MM.1S (cell line): ENCODE measurements around the gene MAP3K19.
A peak's percentile ranks its signal among the peaks of the same experiment; 100 is the strongest.

ENCODE experiments used
- DNase-seq: peaks from one replicate; pipeline ENCODE4 v3.0.0-alpha.2; 2015
- H2AFZ ChIP-seq: fragments of 300-600 bp; sonication (generic); 2 replicates; pipeline ENCODE4 v1.6.0; 2016; ENCODE audit warnings: antibody characterized with exemption, low read length
- H3F3A ChIP-seq: fragments of 300-600 bp; sonication (generic); 2 replicates; pipeline ENCODE4 v1.6.1; 2016; ENCODE audit warnings: mild to moderate bottlenecking, antibody characterized with exemption, low read length, moderate library complexity, mixed read lengths; ENCODE audit not compliant: insufficient read depth
- H3K27ac ChIP-seq: fragments of 300-600 bp; sonication (generic); 2 replicates; pipeline ENCODE4 v1.5.1; 2016; ENCODE audit warnings: mild to moderate bottlenecking, low read length
- H3K27me3 ChIP-seq: fragments of 300-600 bp; sonication (generic); replicated peaks from 2 replicates; pipeline ENCODE4 v1.6.0; 2016; ENCODE audit warnings: low read length; ENCODE audit not compliant: insufficient read depth
- H3K36me3 ChIP-seq: fragments of 300-600 bp; sonication (generic); replicated peaks from 2 replicates; pipeline ENCODE4 v1.6.1; 2016; ENCODE audit warnings: mild to moderate bottlenecking, low read length, mixed read lengths; ENCODE audit not compliant: insufficient read depth
- H3K4me1 ChIP-seq: fragments of 300-600 bp; sonication (generic); 2 replicates; pipeline ENCODE4 v1.6.1; 2016; ENCODE audit warnings: low read length, mixed read lengths
- H3K4me2 ChIP-seq: fragments of 300-600 bp; sonication (generic); 2 replicates; pipeline ENCODE4 v1.6.0; 2016; ENCODE audit warnings: low read depth, low read length
- H3K4me3 ChIP-seq: fragments of 300-600 bp; sonication (generic); 2 replicates; pipeline ENCODE4 v1.5.1; 2016; ENCODE audit warnings: low read length, mixed read lengths
- H3K79me2 ChIP-seq: fragments of 300-600 bp; sonication (generic); 2 replicates; pipeline ENCODE4 v1.6.1; 2016; ENCODE audit warnings: mixed run types, low read length, mixed read lengths
- H3K9ac ChIP-seq: fragments of 300-600 bp; sonication (generic); 2 replicates; pipeline ENCODE4 v1.6.1; 2016; ENCODE audit warnings: low read length, mixed read lengths
- H3K9me2 ChIP-seq: fragments of 300-600 bp; sonication (generic); replicated peaks from 2 replicates; pipeline ENCODE4 v1.6.1; 2016; ENCODE audit warnings: mild to moderate bottlenecking, low read length, mixed read lengths; ENCODE audit not compliant: insufficient read depth
- H3K9me3 ChIP-seq: fragments of 300-600 bp; sonication (generic); replicated peaks from 2 replicates; pipeline ENCODE4 v1.6.1; 2016; ENCODE audit warnings: mild to moderate bottlenecking, low read length, mixed read lengths; ENCODE audit not compliant: insufficient read depth
- H4K20me1 ChIP-seq: fragments of 300-600 bp; sonication (generic); 2 replicates; pipeline ENCODE4 v1.6.1; 2016; ENCODE audit warnings: mild to moderate bottlenecking, low read length, moderate library complexity, mixed read lengths; ENCODE audit not compliant: insufficient read depth
- CTCF ChIP-seq: fragments of 300-600 bp; sonication (generic); IDR thresholded peaks from 2 replicates; pipeline ENCODE4 v1.5.1; 2016; ENCODE audit warnings: antibody characterized with exemption, low read length, mixed read lengths
- EZH2 ChIP-seq: fragments of 300-600 bp; sonication (generic); optimal IDR thresholded peaks from 2 replicates; pipeline ENCODE3; 2017; ENCODE audit warnings: low read depth, mild to moderate bottlenecking, antibody characterized with exemption, low read length, mixed read lengths
- EZH2phosphoT487 ChIP-seq: fragments of 300-600 bp; sonication (generic); IDR thresholded peaks from 2 replicates; pipeline ENCODE4 v1.6.1; 2018; ENCODE audit warnings: antibody characterized with exemption, low read length

Gene MAP3K19

GRCh38 chr2:135030826-135031225, 16.4 kb downstream of the MAP3K19 start:
- Histone ChIP-seq H2AFZ (no peak overlapping the region), H3K27me3 (no peaks in the 10 kb centered on the region), H3K36me3 (no peaks in the 10 kb centered on the region), H3K4me2 (no peak overlapping the region), H3K4me1 (no peaks in the 10 kb centered on the region), H3K9ac (no peak overlapping the region), H4K20me1 (no peaks in the 10 kb centered on the region), H3K9me2 (no peaks in the 10 kb centered on the region), H3K4me3 (no peak overlapping the region), H3K9me3 (no peaks in the 10 kb centered on the region), H3K79me2 (no peaks in the 10 kb centered on the region), H3K27ac (no peak overlapping the region), H3F3A (no peaks in the 10 kb centered on the region)
- TF ChIP-seq CTCF: no peak
- TF ChIP-seq EZH2: no peak
- no peak for TF ChIP-seq EZH2phosphoT487
- peak; percentile 18 for DNase-seq

- H3K79me2 ChIP-seq: no peaks in the 10 kb centered on the region
- no peaks in the 10 kb centered on the region for H3K9me3 ChIP-seq
- H2AFZ ChIP-seq: no peak overlapping the region
- H4K20me1 ChIP-seq: no peaks in the 10 kb centered on the region
- H3K27me3 ChIP-seq: no peaks in the 10 kb centered on the region
- H3K4me1 ChIP-seq: peaks cover 1% of the 10 kb centered on the region; the same call in 1 of the 2 replicates
- no peak overlapping the region for H3K9ac ChIP-seq
- H3K4me3 ChIP-seq: no peak overlapping the region
- no peak overlapping the region for H3K4me2 ChIP-seq
- no peaks in the 10 kb centered on the region for H3K36me3 ChIP-seq
- H3K9me2 ChIP-seq: no peaks in the 10 kb centered on the region
- H3K27ac ChIP-seq: no peak overlapping the region
- no peaks in the 10 kb centered on the region; the same call in 1 of the 2 replicates for H3F3A ChIP-seq
- DNase-seq: no peak
- TF ChIP-seq EZH2phosphoT487 (no peak), CTCF (no peak)
These were observed 17.6 kb downstream of the MAP3K19 start for GRCh38 chr2:135029481-135030134.

- H3K4me2 ChIP-seq: peak overlapping the region; percentile 60
- H3K79me2 ChIP-seq: no peaks in the 10 kb centered on the region
- H3K27me3 ChIP-seq: no peaks in the 10 kb centered on the region
- DNase-seq: peak; percentile 40
- H3K9ac ChIP-seq: peak overlapping the region; percentile 17; the same call in 1 of the 2 replicates
- H3K4me3 ChIP-seq: peak overlapping the region; percentile 21
- no peaks in the 10 kb centered on the region for H4K20me1 ChIP-seq
- H3K9me3 ChIP-seq: no peaks in the 10 kb centered on the region
- TF ChIP-seq EZH2 (no peak), EZH2phosphoT487 (no peak), CTCF (no peak)
- peak overlapping the region; percentile 25; the same call in 1 of the 2 replicates for H3K27ac ChIP-seq
- H3K36me3 ChIP-seq: no peaks in the 10 kb centered on the region
- peaks cover 14% of the 10 kb centered on the region; the same call in 1 of the 2 replicates for H3K4me1 ChIP-seq
- peak overlapping the region; percentile 48 for H2AFZ ChIP-seq
- no peaks in the 10 kb centered on the region for H3K9me2 ChIP-seq
- no peaks in the 10 kb centered on the region; the same call in 1 of the 2 replicates for H3F3A ChIP-seq
These were observed 23.3 kb downstream of the MAP3K19 start for GRCh38 chr2:135023886-135024485.
